ENCODE measurements around the gene HOXD11. TPM values are rescaled to one million over a fixed set of nuclear protein-coding genes. Genes with fewer than 3 reads are reported as not detected.
A peak's percentile ranks its signal among the peaks of the same experiment; 100 is the strongest.

HOXD11 gene
- total and polyA plus RNA-seq, 2 experiments from 2014 or later = not detected

DNA sequence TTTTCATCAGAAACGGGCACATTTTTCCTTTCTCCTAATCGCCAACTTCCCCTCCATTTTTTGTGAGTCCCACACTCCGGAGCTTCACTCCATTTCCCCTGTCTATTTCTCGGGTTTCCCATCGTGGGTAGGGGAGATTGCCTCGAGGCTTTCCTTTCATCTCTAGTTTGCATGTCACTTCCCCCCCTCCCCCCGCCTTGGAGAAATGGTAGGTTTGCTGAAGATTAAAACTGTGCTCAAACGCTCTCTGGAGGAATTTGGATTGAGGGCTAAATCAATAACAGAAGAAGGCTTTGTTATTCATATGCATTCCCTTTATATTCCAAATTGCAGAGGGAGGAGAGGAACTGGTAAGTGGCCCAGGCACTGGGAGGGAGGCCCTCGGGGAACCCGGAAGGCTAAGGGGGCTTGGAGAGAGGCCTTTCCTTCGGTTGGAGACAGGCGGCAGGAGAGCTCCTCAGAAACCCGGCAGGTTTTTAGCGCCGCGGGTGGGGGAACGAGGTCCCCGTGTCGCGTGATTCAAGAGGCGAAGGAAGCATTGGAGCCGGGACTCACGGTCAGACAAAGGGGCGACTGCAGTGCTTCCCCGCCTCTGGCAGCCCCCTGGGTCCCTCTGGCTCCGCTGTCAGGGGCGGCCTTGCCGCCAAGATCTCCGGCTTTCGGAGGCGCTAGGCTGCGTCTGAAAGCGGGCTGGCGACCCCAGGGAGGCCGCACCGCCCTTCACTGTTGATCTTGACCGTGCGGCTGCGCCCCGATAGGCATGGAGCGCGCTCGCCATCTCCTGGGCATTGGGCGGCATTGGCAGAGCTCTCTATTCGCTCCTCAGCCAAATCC lies 9.9 kb upstream of the HOXD11 start:
- H3K9me3 ChIP-seq (ENCODE audit: low read depth) = no peaks in the 10 kb centered on the region
- H3K4me1 ChIP-seq (ENCODE audit: low read depth) = no peaks in the 10 kb centered on the region
- peak overlapping the region; percentile 33 for H3K4me3 ChIP-seq
- TF ChIP-seq, protein P1, sequence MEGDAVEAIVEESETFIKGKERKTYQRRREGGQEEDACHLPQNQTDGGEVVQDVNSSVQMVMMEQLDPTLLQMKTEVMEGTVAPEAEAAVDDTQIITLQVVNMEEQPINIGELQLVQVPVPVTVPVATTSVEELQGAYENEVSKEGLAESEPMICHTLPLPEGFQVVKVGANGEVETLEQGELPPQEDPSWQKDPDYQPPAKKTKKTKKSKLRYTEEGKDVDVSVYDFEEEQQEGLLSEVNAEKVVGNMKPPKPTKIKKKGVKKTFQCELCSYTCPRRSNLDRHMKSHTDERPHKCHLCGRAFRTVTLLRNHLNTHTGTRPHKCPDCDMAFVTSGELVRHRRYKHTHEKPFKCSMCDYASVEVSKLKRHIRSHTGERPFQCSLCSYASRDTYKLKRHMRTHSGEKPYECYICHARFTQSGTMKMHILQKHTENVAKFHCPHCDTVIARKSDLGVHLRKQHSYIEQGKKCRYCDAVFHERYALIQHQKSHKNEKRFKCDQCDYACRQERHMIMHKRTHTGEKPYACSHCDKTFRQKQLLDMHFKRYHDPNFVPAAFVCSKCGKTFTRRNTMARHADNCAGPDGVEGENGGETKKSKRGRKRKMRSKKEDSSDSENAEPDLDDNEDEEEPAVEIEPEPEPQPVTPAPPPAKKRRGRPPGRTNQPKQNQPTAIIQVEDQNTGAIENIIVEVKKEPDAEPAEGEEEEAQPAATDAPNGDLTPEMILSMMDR (IDR thresholded peaks at IDR 0.05; ENCODE audit: low read depth, low read length) = peak; percentile 74
- peak; percentile 65 to 88 for DNase-seq (ENCODE audit: low read depth in 1 of 2, low spot score in 1 of 2)
- H3K27ac ChIP-seq = no peak overlapping the region
- no peaks in the 10 kb centered on the region for H3K36me3 ChIP-seq
- H3K27me3 ChIP-seq = peaks cover 100% of the 10 kb centered on the region

DNA sequence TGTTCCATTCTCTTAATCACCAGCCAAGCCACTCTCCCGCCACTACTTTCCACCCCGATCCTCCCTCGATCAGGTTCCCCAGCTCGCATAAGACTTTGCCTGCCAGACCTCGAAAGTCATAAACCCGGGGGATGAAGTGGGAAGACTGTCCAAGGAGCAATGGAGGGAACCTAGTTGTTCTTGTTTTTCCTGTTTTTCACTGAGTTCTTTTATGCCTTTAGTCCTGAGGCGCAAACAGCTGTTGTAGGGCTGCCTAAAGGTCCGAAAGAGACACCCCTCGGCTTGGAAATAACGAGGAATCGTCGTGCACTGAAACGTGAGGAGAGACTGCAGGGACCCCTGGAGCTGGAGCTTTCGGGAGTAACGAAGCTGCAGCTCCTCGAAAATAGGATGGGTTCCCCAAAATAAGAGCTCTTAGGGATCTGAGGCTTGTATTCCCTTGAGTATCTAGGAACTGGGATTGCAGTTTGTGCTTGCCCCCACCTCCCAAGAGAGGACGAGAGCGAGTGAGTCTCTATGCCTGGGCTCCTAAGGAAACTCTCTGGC lies 9.2 kb upstream of the HOXD11 start:
- H3K4me3 ChIP-seq = no peak overlapping the region
- TF ChIP-seq, protein P1 (IDR thresholded peaks at IDR 0.05; ENCODE audit: low read depth, low read length) = no peak
- no peaks in the 10 kb centered on the region for H3K4me1 ChIP-seq (ENCODE audit: low read depth)
- H3K9me3 ChIP-seq (ENCODE audit: low read depth) = no peaks in the 10 kb centered on the region
- DNase-seq (ENCODE audit: low read depth in 1 of 2, low spot score in 1 of 2) = no peak
- H3K27me3 ChIP-seq = peaks cover 100% of the 10 kb centered on the region
- H3K36me3 ChIP-seq = no peaks in the 10 kb centered on the region
- no peak overlapping the region for H3K27ac ChIP-seq

DNA sequence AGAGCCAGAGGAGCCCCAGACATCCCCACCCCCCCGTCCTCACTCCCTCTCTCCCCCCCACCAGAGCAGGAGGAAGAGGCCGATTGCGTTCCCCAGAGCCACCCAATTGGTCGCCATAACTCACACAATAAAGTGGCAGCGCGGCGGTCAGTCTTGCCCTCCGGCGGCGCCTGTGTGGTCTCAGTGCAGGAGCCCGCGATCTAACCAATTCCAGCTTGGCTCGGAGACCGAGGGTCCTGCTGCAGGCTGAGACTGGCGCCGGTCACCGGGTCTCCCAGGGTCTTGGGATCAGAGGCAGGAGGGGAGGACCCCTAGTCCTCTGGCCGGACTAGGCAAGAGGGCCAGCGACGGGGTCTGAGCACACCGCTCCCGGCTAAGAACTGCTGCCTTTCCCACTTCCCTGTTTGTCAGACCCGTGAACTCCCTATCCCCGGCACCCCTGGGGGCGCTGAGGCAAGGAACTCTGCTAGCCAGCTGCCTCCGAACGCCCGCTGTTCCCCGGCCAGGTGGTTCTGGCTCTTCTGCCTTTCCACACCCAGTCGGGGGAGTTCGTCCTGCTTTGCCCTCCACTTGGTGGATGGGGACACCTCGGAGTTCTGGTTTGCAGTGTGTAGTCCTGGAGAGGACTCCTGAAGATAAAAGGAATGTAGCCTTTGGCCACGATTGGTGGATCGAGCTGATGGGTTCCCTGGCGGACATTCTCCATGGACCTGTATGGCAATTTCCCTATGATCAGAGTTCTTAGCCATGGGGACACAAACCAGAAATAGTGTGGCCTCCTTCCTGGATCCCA lies 8.5 kb upstream of the HOXD11 start:
- Histone ChIP-seq H3K27ac (no peak overlapping the region), H3K4me1 (ENCODE audit: low read depth) (no peaks in the 10 kb centered on the region), H3K27me3 (peaks cover 100% of the 10 kb centered on the region), H3K4me3 (no peak overlapping the region), H3K9me3 (ENCODE audit: low read depth) (no peaks in the 10 kb centered on the region), H3K36me3 (no peaks in the 10 kb centered on the region)
- TF ChIP-seq, protein P1 (IDR thresholded peaks at IDR 0.05; ENCODE audit: low read depth, low read length) = no peak
- DNase-seq (ENCODE audit: low read depth in 1 of 2, low spot score in 1 of 2) = no peak

DNA sequence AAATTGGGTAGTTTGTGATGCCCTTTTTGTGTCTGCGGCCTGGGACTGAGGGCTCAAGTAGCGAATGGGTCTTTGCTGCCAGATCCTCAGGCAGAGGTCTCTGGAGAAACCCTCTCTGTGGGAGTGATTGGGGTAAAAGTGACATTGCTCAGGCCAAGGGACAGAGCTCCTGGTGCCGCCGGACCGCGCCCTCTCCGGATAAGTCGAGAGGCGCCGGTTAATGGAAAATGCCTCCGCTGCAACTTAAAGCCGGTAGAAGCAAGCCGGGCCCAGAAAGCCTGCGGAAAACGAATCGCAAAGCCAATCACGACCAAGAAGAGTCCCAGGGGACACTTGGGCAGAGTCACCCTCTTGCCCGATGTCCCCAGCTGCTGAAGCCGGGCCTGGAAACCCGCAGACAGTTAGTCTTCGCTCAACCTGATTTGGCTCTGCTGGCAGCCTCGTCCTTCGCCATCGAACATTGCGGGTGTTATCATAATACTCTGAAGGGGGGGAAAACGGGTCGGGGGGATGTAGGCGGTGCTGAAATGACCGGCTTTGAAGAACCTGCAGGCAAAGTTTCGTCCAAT lies 7.8 kb upstream of the HOXD11 start:
- H3K4me3 ChIP-seq = no peak overlapping the region
- DNase-seq (ENCODE audit: low read depth in 1 of 2, low spot score in 1 of 2) = no peak
- no peaks in the 10 kb centered on the region for H3K9me3 ChIP-seq (ENCODE audit: low read depth)
- peaks cover 100% of the 10 kb centered on the region for H3K27me3 ChIP-seq
- no peak overlapping the region for H3K27ac ChIP-seq
- H3K36me3 ChIP-seq = no peaks in the 10 kb centered on the region
- H3K4me1 ChIP-seq (ENCODE audit: low read depth) = peaks cover under 1% of the 10 kb centered on the region
- TF ChIP-seq, protein P1 (IDR thresholded peaks at IDR 0.05; ENCODE audit: low read depth, low read length) = no peak

DNA sequence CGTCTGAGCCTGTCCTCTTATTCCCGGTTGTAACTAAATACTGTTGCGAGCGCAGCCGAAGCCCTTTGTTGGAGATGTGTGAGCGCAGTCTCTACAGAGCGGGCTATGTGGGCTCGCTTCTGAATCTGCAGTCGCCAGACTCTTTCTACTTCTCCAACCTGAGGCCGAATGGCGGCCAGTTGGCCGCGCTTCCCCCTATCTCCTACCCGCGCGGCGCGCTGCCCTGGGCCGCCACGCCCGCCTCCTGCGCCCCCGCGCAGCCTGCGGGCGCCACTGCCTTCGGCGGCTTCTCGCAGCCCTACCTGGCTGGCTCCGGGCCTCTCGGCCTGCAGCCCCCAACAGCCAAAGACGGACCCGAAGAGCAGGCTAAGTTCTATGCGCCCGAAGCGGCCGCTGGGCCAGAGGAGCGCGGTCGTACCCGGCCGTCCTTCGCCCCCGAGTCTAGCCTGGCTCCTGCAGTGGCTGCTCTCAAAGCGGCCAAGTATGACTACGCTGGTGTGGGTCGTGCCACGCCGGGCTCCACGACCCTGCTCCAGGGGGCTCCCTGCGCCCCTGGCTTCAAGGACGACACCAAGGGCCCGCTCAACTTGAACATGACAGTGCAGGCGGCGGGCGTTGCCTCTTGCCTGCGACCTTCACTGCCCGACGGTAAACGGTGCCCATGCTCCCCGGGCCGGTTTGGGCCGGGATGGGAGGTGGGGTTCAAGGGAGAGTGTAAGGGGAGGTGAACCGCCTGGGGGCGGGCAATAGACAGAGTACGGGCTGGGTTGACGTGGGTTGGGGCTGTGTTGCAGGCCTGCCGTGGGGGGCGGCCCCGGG lies 7.1 kb upstream of the HOXD11 start, which contains the start of gene HOXD12:
Gene HOXD12 (plus strand): TSS at position 68 of the 819 bp plus-strand sequence. CDS start 7 bp downstream, at position 75.
- DNase-seq (ENCODE audit: low read depth in 1 of 2, low spot score in 1 of 2) = no peak
- H3K4me3 ChIP-seq = no peak within 1 kb of the TSS
- H3K4me1 ChIP-seq (ENCODE audit: low read depth) = peaks cover 3% of the 10 kb centered on the region

More for the DNA sequence above, 7.1 kb upstream of the HOXD11 start, which contains the start of gene HOXD12:
- TF ChIP-seq, protein P1 (IDR thresholded peaks at IDR 0.05; ENCODE audit: low read depth, low read length) = no peak
- H3K27me3 ChIP-seq = peaks cover 100% of the 10 kb centered on the region
- no peaks in the 10 kb centered on the region for H3K36me3 ChIP-seq
- H3K9me3 ChIP-seq (ENCODE audit: low read depth) = no peaks in the 10 kb centered on the region
- H3K27ac ChIP-seq = no peak within 1 kb of the TSS

All from cardiac muscle cell (in vitro differentiated cells and primary cell).